Gastroesophageal sphincter (tissue), 4 donors: ENCODE results near the gene CCDC86. TPM values are rescaled to one million over a fixed set of nuclear protein-coding genes. Genes with fewer than 3 reads are reported as not detected.

Source experiments
- ATAC-seq: fragments of 150-250 bp; one replicate; pipeline ENCODE4 v1.9.1; 2016; ENCODE audit warnings: mild to moderate bottlenecking, moderate library complexity
- H3K27ac ChIP-seq, 4 donors: fragments of 200-600 bp; sonication (generic) in 3 of 4; 1 replicate in 3 of 4; 2 replicates in 1 of 4; pipeline ENCODE4 v1.5.1; 2016 to 2019
- H3K27me3 ChIP-seq: fragments of 200-600 bp; sonication (generic); one replicate; pipeline ENCODE4 v1.5.1; 2019
- H3K36me3 ChIP-seq, 2 donors: fragments of 200-600 bp; sonication (generic); one replicate each; pipeline ENCODE4 v1.5.1; 2019; ENCODE audit warnings: control low read depth in 1 of 2
- H3K4me1 ChIP-seq, 3 donors: fragments of 200-600 bp; sonication (generic); 1 replicate in 2 of 3; 2 replicates in 1 of 3; pipeline ENCODE4 v1.5.1; 2016 to 2019; ENCODE audit warnings: control low read depth in 2 of 3
- H3K4me3 ChIP-seq, 2 donors: fragments of 200-600 bp; sonication (generic); one replicate each; pipeline ENCODE4 v1.5.1; 2019; ENCODE audit warnings: mild to moderate bottlenecking in 1 of 2, moderate library complexity in 1 of 2
- H3K9me3 ChIP-seq, 3 donors: fragments of 200-600 bp; sonication (generic); one replicate each; pipeline ENCODE4 v1.5.1; 2017 to 2019; ENCODE audit warnings: control low read depth in 2 of 3
- CTCF ChIP-seq, 4 experiments: fragments of 200-600 bp in 2 of 4; fragments of 450-650 bp in 2 of 4; sonication (generic) in 1 of 4; IDR thresholded peaks; one replicate each; pipeline ENCODE4 v1.5.1; 2017 to 2019; ENCODE audit warnings: antibody characterized with exemption in 4 of 4, mild to moderate bottlenecking in 2 of 4, moderate library complexity in 2 of 4
- EP300 ChIP-seq: sonication (generic); formaldehyde crosslinking; IDR thresholded peaks from one replicate; pipeline ENCODE4 v1.6.1; 2017; ENCODE audit warnings: antibody characterized with exemption, mild to moderate bottlenecking
- POLR2A ChIP-seq, 2 donors: fragments of 450-650 bp; IDR thresholded peaks; one replicate each; pipeline ENCODE4 v1.6.1; 2017; ENCODE audit warnings: antibody characterized with exemption in 2 of 2, mild to moderate bottlenecking in 2 of 2, moderate library complexity in 1 of 2
- POLR2AphosphoS5 ChIP-seq: sonication (generic); formaldehyde crosslinking; IDR thresholded peaks from one replicate; pipeline ENCODE4 v1.6.1; 2017; ENCODE audit warnings: antibody characterized with exemption
- WGBS, 2 donors: methylation state at CpG; one replicate each; pipeline ENCODE4 v1.1.5; 2018; ENCODE audit warnings: low coverage in 1 of 2; 5-methylcytosine and 5-hydroxymethylcytosine counted together
- total RNA-seq, 4 donors: library from RNA; depleted of rRNA; stranded (reverse); fragments of >200 nt; gene quantifications; one replicate each; pipeline ENCODE4 v1.1.0, GENCODE V29; 2016

CCDC86 gene
- total RNA-seq, 4 donors from 2014 or later, result 10.5 to 27.8 (median 18.2) TPM

GRCh38 chr11:60830478-60831142, 11.3 kb upstream of the CCDC86 start:
- ATAC-seq, result no peak
- H3K4me1 ChIP-seq, result peaks cover 0 to 4% (median 0%) of the 10 kb centered on the region in 3 donors
- no peak for TF ChIP-seq CTCF (IDR thresholded peaks at IDR 0.05)
- no peak for TF ChIP-seq POLR2A (IDR thresholded peaks at IDR 0.05)
- TF ChIP-seq EP300, result no peak
- no peak for TF ChIP-seq POLR2AphosphoS5
- no peak overlapping the region for H3K27ac ChIP-seq
- WGBS, 2 donors, result 44 to 51% methylated on average over 2 to 4 of the region's 10 CpGs
- no peaks in the 10 kb centered on the region for H3K36me3 ChIP-seq
- no peaks in the 10 kb centered on the region for H3K9me3 ChIP-seq
- H3K4me3 ChIP-seq, result no peak overlapping the region
- peaks cover 3% of the 10 kb centered on the region for H3K27me3 ChIP-seq

- 21 to 80% methylated on average over 1 to 4 of the region's 8 CpGs for WGBS, 2 donors
- H3K4me3 ChIP-seq, result no peak overlapping the region
- peak; percentile 84 for ATAC-seq
- peaks cover 0 to 4% (median 0%) of the 10 kb centered on the region in 3 donors for H3K4me1 ChIP-seq
- no peaks in the 10 kb centered on the region for H3K36me3 ChIP-seq
- no peak overlapping the region for H3K27ac ChIP-seq
- no peaks in the 10 kb centered on the region for H3K9me3 ChIP-seq
- H3K27me3 ChIP-seq, result peaks cover 4% of the 10 kb centered on the region
- TF ChIP-seq CTCF (IDR thresholded peaks at IDR 0.05) (peak in 3 of 4 experiments; percentile 90 to 95 (median 92)), POLR2AphosphoS5 (no peak)
Observed at GRCh38 chr11:60831143-60831500, 10.8 kb upstream of the CCDC86 start.

DNA sequence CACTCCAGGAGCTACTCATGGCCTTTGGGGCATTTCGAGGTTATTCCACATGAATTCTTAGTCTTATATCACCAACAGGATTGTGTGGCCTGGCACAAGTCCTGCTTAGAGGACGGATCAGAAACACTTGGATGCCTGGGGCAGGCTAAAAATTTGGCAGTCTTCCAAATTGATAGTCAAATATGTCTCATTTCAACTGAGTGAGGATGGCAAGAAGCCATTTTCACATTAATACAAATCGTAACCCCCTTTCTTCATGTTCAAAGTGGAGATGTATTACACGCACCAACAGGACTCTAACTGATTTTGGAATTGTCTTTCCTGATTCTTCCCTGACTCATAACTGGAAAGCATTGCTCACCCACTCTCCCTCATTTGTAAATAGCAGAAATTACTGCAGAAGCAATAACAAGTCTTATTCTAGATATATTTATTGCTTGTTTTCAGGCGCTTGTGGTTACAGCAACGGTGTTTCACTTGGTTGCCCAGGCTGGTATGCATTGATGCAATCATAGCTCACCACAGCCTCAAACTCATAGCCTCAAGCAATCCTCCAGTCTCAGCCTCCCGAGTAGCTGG, 10.3 kb upstream of the CCDC86 start:
- 44 to 45% methylated on average over 6 of the region's 7 CpGs for WGBS, 2 donors

GRCh38 chr11:60834742-60835533, 7.0 kb upstream of the CCDC86 start:
- peak overlapping the region in 1 of 4 donors; percentile 31 for H3K27ac ChIP-seq
- H3K4me1 ChIP-seq, result peaks cover 0 to 9% (median 0%) of the 10 kb centered on the region in 3 donors
- WGBS, 2 donors, result 13 to 59% methylated on average over 4 to 7 of the region's 7 CpGs
- H3K36me3 ChIP-seq, result no peaks in the 10 kb centered on the region
- TF ChIP-seq CTCF (IDR thresholded peaks at IDR 0.05), result no peak
- no peak for TF ChIP-seq POLR2A (IDR thresholded peaks at IDR 0.05)
- TF ChIP-seq POLR2AphosphoS5, result no peak
- TF ChIP-seq EP300, result no peak
- no peak for ATAC-seq
- no peak overlapping the region for H3K4me3 ChIP-seq
- H3K27me3 ChIP-seq, result peaks cover 4% of the 10 kb centered on the region
- H3K9me3 ChIP-seq, result no peaks in the 10 kb centered on the region

More for the DNA sequence above, 10.3 kb upstream of the CCDC86 start:
- no peak for ATAC-seq
- TF ChIP-seq EP300 (no peak), POLR2AphosphoS5 (no peak), POLR2A (IDR thresholded peaks at IDR 0.05) (no peak), CTCF (IDR thresholded peaks at IDR 0.05) (no peak)
- Histone ChIP-seq H3K4me1 (peaks cover 0 to 4% (median 0%) of the 10 kb centered on the region in 3 donors), H3K4me3 (no peak overlapping the region), H3K36me3 (no peaks in the 10 kb centered on the region), H3K27ac (no peak overlapping the region), H3K9me3 (no peaks in the 10 kb centered on the region), H3K27me3 (peaks cover 4% of the 10 kb centered on the region)
